ENCODE measurements around the gene CD96. TPM values are rescaled to one million over a fixed set of nuclear protein-coding genes. Genes with fewer than 3 reads are reported as not detected.

CD96 gene
- total RNA-seq, 4 donors from 2014 or later: 0.27 to 2.1 (median 0.72) TPM

DNA sequence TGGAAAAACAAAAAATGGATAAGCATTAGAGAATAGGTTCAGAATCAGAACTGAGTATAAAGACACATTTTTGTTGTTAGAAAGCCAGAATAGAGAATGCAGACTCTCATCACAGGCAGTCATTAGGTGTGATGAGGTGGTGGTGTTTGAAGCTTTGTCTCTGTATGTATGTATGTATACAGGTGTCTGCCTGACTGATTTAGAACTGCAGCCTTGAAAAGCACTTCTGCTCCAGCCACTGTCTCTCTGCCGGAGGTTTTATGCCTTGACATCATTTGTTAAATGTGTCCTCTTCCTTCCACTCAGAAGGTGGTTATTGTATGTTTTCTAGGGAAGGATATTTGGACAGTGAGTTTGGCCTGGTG lies 133.8 kb downstream of the CD96 start:
- 33 to 43% methylated on average over 1 of the region's 1 CpG for WGBS, 2 donors
- no peak for TF ChIP-seq POLR2A (IDR thresholded peaks at IDR 0.05)
- TF ChIP-seq, protein P1, sequence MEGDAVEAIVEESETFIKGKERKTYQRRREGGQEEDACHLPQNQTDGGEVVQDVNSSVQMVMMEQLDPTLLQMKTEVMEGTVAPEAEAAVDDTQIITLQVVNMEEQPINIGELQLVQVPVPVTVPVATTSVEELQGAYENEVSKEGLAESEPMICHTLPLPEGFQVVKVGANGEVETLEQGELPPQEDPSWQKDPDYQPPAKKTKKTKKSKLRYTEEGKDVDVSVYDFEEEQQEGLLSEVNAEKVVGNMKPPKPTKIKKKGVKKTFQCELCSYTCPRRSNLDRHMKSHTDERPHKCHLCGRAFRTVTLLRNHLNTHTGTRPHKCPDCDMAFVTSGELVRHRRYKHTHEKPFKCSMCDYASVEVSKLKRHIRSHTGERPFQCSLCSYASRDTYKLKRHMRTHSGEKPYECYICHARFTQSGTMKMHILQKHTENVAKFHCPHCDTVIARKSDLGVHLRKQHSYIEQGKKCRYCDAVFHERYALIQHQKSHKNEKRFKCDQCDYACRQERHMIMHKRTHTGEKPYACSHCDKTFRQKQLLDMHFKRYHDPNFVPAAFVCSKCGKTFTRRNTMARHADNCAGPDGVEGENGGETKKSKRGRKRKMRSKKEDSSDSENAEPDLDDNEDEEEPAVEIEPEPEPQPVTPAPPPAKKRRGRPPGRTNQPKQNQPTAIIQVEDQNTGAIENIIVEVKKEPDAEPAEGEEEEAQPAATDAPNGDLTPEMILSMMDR (IDR thresholded peaks at IDR 0.05): no peak
- intact Hi-C loops (cut with DNase I; ENCODE audit: low total_unique reads): no loop called here
- no peak overlapping the region for H3K4me3 ChIP-seq (ENCODE audit: low read depth, poor library complexity, severe bottlenecking)
- DNase-seq (ENCODE audit: low spot score in 2 of 2): no peak

DNA sequence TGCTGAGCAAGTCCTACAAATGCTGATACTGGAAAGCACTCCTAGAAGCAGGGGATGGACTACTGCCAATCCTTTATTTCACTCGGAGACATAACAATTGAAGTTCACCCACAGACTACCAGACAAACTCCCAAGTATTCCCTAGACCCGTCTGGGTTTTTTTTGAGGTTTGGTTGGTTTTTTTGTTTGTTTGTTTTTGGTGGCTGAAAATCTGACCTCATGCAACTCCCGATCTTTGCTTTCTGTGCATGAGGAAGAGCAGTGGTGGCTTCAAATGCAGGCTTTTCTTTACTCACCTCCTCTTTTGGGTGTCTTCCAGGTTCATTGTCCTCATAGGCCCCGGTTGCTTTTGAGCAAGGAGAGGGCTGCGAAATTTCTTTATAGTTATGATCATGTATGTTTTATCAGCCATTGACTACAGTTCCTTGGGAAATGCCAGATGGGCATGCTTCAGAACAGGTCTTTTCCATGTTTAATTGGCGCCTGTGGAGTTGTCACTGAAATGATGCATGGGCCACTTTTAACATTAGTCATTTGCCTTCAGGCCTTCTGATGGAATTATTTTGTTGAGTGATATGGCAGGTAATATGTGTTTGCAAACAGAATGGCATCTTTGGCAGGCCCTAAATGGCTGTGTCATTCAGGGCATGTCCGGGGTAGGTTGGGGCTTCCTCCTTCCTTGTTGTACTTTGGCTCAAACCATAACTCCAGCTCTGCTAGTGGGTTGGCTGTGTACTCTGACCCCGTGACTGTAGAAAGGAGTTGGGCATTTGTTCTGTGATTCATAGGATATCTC lies 134.4 kb downstream of the CD96 start:
- DNase-seq (ENCODE audit: low spot score in 2 of 2): no peak
- 33 to 41% methylated on average over 8 of the region's 8 CpGs for WGBS, 2 donors
- no peak for TF ChIP-seq POLR2A (IDR thresholded peaks at IDR 0.05)
- TF ChIP-seq, protein P1 (IDR thresholded peaks at IDR 0.05): no peak
- no peak overlapping the region for H3K4me3 ChIP-seq (ENCODE audit: low read depth, poor library complexity, severe bottlenecking)
- intact Hi-C loops (cut with DNase I; ENCODE audit: low total_unique reads): no loop called here

DNA sequence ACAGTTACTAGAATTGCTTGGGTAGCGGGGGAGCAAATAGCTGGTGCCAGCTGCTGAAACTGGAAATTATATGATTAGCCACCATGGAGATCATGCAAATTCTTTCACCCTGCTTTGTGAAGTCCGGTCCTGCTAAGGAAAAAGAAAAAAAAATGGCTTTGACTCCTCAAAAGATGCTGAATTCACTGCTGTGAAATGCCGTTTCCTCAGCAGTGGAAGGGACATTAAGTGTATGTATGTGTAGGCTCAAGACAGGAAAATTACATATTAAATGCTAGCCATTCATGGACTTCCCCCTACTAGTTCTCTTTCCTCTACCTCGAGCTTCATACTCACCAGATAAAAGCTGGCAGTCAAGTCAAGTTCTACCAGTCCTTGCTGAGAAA lies 135.0 kb downstream of the CD96 start:
- no peak overlapping the region for H3K4me3 ChIP-seq (ENCODE audit: low read depth, poor library complexity, severe bottlenecking)
- DNase-seq (ENCODE audit: low spot score in 2 of 2): no peak
- 51 to 57% methylated on average over 4 of the region's 4 CpGs for WGBS, 2 donors
- intact Hi-C loops (cut with DNase I; ENCODE audit: low total_unique reads): no loop called here
- no peak for TF ChIP-seq POLR2A (IDR thresholded peaks at IDR 0.05)
- TF ChIP-seq, protein P1 (IDR thresholded peaks at IDR 0.05): no peak

DNA sequence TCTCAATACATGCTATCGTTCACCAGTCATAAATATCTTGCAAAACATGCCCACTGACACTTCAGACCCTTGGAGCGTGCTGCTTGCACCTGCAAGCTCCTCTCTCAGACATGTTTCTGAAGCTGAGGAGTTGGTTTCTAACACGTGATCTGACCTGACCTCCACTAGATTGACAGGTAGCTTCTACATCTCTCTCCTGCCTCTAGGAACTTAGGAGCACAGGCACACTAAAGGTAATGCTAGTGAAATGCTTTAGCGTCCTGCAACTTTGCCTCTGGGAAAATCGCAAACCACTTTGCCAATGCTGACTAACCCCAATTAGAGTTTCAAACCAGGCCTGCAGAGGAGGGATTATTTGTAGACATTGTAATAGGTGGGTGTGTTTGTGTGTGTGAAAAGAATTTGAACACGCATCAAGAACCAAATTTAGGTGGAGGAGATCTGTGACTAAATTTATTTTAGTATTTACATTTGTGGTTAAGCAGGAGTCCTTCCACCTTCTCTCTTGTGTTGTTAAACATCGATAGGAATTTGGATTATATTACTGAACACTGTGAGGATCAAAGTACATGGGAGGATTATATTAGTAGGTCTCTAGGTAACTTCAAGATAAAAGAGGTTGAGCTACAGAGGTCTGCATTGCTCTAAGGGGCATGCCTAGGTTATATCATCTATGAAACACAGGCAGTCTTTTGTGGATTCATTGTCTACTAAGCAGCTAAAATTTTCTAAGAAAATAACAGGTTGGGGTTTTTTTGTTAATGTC lies 139.8 kb downstream of the CD96 start:
- intact Hi-C loops (cut with DNase I; ENCODE audit: low total_unique reads): loop anchor here (10.0 kb wide), 1 partner anchor 97 kb away; no protein-coding TSS in a partner anchor
- TF ChIP-seq, protein P1 (IDR thresholded peaks at IDR 0.05): no peak
- no peak for TF ChIP-seq POLR2A (IDR thresholded peaks at IDR 0.05)
- 57 to 59% methylated on average over 7 of the region's 7 CpGs for WGBS, 2 donors
- H3K4me3 ChIP-seq (ENCODE audit: low read depth, poor library complexity, severe bottlenecking): no peak overlapping the region
- no peak for DNase-seq (ENCODE audit: low spot score in 2 of 2)

DNA sequence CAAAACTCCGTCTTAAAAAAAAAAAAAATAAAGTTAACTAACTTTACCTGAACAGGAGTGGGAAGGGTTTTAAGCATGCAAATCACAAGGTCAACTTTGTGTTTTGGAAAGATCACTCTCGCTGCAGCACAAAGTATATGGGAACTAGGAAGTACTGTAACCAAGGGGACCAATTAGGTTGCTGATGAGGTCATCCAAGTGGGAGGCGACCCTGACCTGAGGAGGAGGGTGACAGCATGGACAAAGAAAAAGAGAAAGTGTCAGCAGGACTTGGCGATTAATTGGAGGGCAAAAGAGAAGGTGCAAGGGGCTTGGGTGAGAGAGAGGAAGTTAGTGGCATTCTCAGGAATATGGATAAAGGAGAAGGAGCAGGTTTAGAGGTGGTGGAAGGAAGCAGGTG lies 142.6 kb downstream of the CD96 start:
- H3K4me3 ChIP-seq (ENCODE audit: low read depth, poor library complexity, severe bottlenecking): no peak overlapping the region
- TF ChIP-seq, protein P1 (IDR thresholded peaks at IDR 0.05): no peak
- TF ChIP-seq POLR2A (IDR thresholded peaks at IDR 0.05): no peak
- DNase-seq (ENCODE audit: low spot score in 2 of 2): no peak
- intact Hi-C loops (cut with DNase I; ENCODE audit: low total_unique reads): loop anchor here (10.0 kb wide), 1 partner anchor 100 kb away; no protein-coding TSS in a partner anchor
- 78 to 84% methylated on average over 4 of the region's 4 CpGs for WGBS, 2 donors
